Measurements from ENCODE around the gene SEC11C. TPM values are rescaled to one million over a fixed set of nuclear protein-coding genes. Genes with fewer than 3 reads are reported as not detected.

Gene SEC11C
- total RNA-seq, 4 donors from 2014 or later: 4.4 to 136 (median 24.7) TPM

DNA sequence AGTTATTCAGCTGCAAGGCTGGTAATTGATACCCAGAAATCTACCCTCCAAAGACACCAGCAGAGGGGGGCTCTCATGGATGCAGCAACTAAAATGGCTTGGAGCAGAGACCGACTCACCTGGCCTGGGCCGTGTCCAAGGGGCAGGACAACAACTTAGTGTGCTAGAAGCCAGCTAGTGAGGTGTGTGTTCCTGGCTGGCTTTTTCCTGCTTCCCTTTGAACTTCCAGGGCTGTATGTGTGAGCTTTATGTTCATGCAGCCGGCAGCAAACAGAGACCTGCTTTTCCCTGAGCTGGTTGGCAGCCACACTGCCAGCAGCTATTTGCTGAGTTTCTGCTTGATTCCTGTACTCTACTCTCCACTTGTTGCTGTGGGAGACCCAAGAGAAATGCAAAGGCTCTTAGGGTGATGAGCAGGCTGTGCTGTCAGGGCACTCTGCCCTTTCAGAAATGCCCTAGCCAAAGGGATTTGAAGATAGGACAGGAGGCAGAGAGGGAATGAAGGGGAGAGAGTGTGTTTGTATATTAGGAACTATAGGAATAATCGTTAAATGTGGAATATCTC lies 56.6 kb downstream of the SEC11C start:
- no peak for DNase-seq
- no peaks in the 10 kb centered on the region for H3K27me3 ChIP-seq
- TF ChIP-seq POLR2A (IDR thresholded peaks at IDR 0.05) (no peak), CTCF (IDR thresholded peaks at IDR 0.05) (no peak)
- no peaks in the 10 kb centered on the region for H3K9me3 ChIP-seq
- H3K4me1 ChIP-seq: no peaks in the 10 kb centered on the region
- H3K4me3 ChIP-seq: no peak overlapping the region
- intact Hi-C loops (cut with DNase I; ENCODE audit: low total_unique reads): no loop called here
- H3K27ac ChIP-seq: no peak overlapping the region
- no peaks in the 10 kb centered on the region for H3K36me3 ChIP-seq

GRCh38 chr18:59197636-59198035 lies 58.0 kb downstream of the SEC11C start:
- H3K27ac ChIP-seq: no peak overlapping the region
- no peak overlapping the region for H3K4me3 ChIP-seq
- H3K36me3 ChIP-seq: no peaks in the 10 kb centered on the region
- H3K4me1 ChIP-seq: no peaks in the 10 kb centered on the region
- intact Hi-C loops (cut with DNase I; ENCODE audit: low total_unique reads): no loop called here
- no peak for DNase-seq
- H3K27me3 ChIP-seq: no peaks in the 10 kb centered on the region
- TF ChIP-seq POLR2A (IDR thresholded peaks at IDR 0.05): no peak
- H3K9me3 ChIP-seq: no peaks in the 10 kb centered on the region

GRCh38 chr18:59198215-59198614 lies 58.5 kb downstream of the SEC11C start:
- H3K27me3 ChIP-seq: no peaks in the 10 kb centered on the region
- intact Hi-C loops (cut with DNase I; ENCODE audit: low total_unique reads): no loop called here
- no peak overlapping the region for H3K4me3 ChIP-seq
- no peaks in the 10 kb centered on the region for H3K9me3 ChIP-seq
- H3K36me3 ChIP-seq: no peaks in the 10 kb centered on the region
- DNase-seq: no peak
- TF ChIP-seq CTCF (IDR thresholded peaks at IDR 0.05): no peak
- TF ChIP-seq POLR2A (IDR thresholded peaks at IDR 0.05): no peak
- no peak overlapping the region for H3K27ac ChIP-seq
- H3K4me1 ChIP-seq: no peaks in the 10 kb centered on the region

DNA sequence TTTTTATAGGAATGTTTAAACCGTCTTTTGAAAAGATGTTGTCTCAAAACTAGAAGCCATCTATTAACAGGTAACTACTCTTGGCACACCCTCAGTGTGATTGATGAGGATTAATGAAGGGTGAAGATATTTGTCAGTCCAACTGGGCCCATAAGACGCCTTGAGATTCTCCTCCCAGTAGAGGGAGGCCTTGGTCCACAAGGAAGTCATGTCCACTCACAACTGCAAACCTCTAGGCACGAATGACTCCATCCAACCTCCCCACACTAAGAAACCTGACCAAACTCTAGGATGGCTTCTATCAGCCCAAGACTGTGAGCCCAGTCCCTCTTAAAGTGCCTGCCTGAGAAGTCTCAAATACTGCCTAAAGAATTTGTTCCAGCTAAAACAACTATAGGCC lies 61.1 kb downstream of the SEC11C start:
- DNase-seq: no peak
- no peaks in the 10 kb centered on the region for H3K4me1 ChIP-seq
- TF ChIP-seq CTCF (IDR thresholded peaks at IDR 0.05) (no peak), POLR2A (IDR thresholded peaks at IDR 0.05) (no peak)
- intact Hi-C loops (cut with DNase I; ENCODE audit: low total_unique reads): no loop called here
- no peaks in the 10 kb centered on the region for H3K27me3 ChIP-seq
- H3K9me3 ChIP-seq: no peaks in the 10 kb centered on the region
- no peaks in the 10 kb centered on the region for H3K36me3 ChIP-seq
- H3K27ac ChIP-seq: no peak overlapping the region
- no peak overlapping the region for H3K4me3 ChIP-seq

DNA sequence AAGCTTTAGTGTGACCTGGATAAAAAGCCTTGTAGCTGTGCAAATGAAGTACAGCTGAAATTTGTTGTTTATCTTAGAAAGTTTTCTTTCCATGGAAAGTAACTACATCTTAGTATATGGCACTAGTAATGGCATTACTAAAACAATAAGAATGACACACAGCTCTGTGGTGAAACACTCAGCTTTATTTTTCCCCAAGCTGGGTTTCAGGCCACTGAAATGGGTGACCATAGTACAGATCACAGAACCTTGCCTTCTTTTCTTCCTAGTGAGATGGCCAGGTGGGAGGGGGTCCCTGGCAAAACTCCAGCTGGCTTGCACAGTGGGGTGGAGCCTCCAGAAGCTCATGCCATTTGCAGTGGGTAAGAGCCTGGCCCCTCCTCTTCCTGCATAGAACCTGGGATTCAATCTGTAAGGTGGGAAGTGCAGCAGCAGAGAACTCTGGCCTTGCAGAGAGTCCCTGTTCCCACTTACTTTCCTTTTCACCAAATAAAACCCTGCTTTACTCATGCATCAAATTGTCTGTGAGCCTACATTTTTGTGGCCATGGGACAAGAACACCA lies 62.7 kb downstream of the SEC11C start:
- no peak for DNase-seq
- intact Hi-C loops (cut with DNase I; ENCODE audit: low total_unique reads): no loop called here
- Histone ChIP-seq H3K4me3 (no peak overlapping the region), H3K9me3 (no peaks in the 10 kb centered on the region), H3K4me1 (no peaks in the 10 kb centered on the region), H3K27ac (no peak overlapping the region), H3K36me3 (no peaks in the 10 kb centered on the region), H3K27me3 (no peaks in the 10 kb centered on the region)
- no peak for TF ChIP-seq POLR2A (IDR thresholded peaks at IDR 0.05)

GRCh38 chr18:59207506-59207905 lies 67.8 kb downstream of the SEC11C start:
- Histone ChIP-seq H3K4me3 (no peak overlapping the region), H3K36me3 (no peaks in the 10 kb centered on the region), H3K27ac (no peak overlapping the region), H3K27me3 (no peaks in the 10 kb centered on the region), H3K4me1 (no peaks in the 10 kb centered on the region), H3K9me3 (no peaks in the 10 kb centered on the region)
- DNase-seq: no peak
- TF ChIP-seq POLR2A (IDR thresholded peaks at IDR 0.05): no peak
- no peak for TF ChIP-seq CTCF (IDR thresholded peaks at IDR 0.05)
- intact Hi-C loops (cut with DNase I; ENCODE audit: low total_unique reads): no loop called here

Other genes with a start within 250 kb of the SEC11C start
- gene GRP, start 80.3 kb downstream of the SEC11C start, total RNA-seq: not detected
- gene RAX, start 133.6 kb downstream of the SEC11C start, total RNA-seq: not detected
- gene CPLX4, start 178.8 kb downstream of the SEC11C start, total RNA-seq: not detected
- 100 to 1,000 TPM in 1 of 4 donors, 10 to 100 TPM in 3; 30.2 to 200 (median 76.8) TPM for gene LMAN1, start 219.4 kb downstream of the SEC11C start, total RNA-seq